H54 (cell line): Measurements from ENCODE around the gene AKR7A3.
"Not testable (repeated sequence)": the region's sequence is repeated elsewhere in the genome, so short reads cannot be mapped to it uniquely, and the experiment has no call there.

Source experiments
- DNase-seq: peaks from one replicate; pipeline ENCODE4 v3.0.0; 2011; ENCODE audit warnings: low spot score, mixed read lengths; ENCODE audit not compliant: insufficient read length
- FAIRE-seq: peaks from 3 replicates; lab custom pipeline; 2011; peaks lifted over from hg19 to GRCh38; lab: Jason Lieb, UNC
- POLR2A ChIP-seq: IDR thresholded peaks from 2 replicates; pipeline ENCODE4 v1.6.1; 2011; ENCODE audit warnings: low read depth, mild to moderate bottlenecking, low read length

The AKR7A3 gene

GRCh38 chr1:19312782-19313635 lies 24.4 kb upstream of the AKR7A3 start:
- no peak for TF ChIP-seq POLR2A
- DNase-seq (no peak), FAIRE-seq (no peak)

GRCh38 chr1:19311931-19312781 lies 23.6 kb upstream of the AKR7A3 start, which contains the start of the genes AKR7A2 and SLC66A1:
AKR7A2 (minus strand) TSS chr1:19312144; CDS start chr1:19312124, 20 bp downstream.
SLC66A1 (plus strand) TSS chr1:19312326; CDS start chr1:19317678, 5,352 bp downstream.
- DNase-seq (peak; percentile 85), FAIRE-seq (no peak)
- TF ChIP-seq POLR2A = peak; percentile 83

- no peak for TF ChIP-seq POLR2A
- FAIRE-seq = no peak
- DNase-seq = peak; percentile 23
Measured at GRCh38 chr1:19311503-19311930, 22.9 kb upstream of the AKR7A3 start.

DNA sequence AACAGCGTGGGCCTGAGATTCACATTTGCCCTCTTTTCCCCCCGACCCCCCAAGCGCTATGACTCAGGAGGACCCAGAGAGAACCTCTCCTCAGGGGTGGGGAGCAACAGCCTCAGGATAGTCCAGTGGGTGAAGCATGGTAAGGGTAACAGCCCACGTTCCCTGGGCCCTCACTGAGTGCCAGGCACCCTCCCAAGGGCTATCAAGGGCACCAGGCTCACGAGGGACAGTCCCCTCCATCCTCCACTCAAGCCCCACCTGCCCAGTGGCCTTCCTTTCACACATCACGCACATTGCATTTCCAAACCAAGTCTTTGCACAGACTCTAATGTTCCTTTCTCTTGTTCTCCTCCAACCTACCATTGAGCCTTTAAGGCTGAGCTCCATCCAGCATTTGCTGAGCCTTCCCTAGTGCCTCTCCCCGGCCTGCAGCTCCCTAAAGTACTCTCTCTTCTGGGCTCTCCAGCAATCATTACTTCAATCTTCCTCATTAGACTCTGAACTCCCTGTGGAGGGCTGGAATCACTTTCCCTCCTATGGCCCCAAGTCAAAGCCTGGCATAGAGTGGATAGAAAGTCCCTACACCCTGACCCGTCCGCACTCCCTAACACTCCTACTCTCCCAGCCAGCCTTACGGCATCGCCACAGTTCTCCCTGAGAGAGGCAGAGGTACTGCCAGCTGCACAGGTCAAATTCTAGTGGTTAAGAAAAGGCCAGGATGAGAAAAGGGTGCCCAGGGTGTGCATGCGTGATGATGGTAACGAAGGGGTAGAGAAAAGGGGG lies 22.3 kb upstream of the AKR7A3 start:
- no peak for FAIRE-seq
- TF ChIP-seq POLR2A = no peak
- no peak for DNase-seq

DNA sequence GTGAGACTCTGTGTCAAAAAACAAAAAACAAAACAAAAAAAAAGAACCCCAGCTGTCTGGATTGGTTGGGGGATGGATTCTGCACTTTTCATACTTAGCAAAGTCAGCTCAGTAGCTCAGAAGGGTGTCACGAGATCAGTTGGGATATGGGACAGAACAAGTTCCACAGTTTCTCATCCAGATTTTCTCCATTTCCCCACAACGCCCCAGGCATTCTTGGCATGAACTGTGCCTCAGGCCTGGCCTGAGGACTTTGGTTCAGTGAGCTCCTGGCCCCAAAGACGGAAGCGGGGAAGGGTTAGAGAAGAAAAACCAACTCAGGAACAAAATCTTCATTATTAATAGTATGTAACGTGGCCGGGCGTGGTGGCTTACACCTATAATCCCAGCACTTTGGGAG lies 21.5 kb upstream of the AKR7A3 start:
- DNase-seq (no peak), FAIRE-seq (no peak)
- no peak for TF ChIP-seq POLR2A

GRCh38 chr1:19309123-19309813 lies 20.7 kb upstream of the AKR7A3 start:
- DNase-seq (peak; percentile 54), FAIRE-seq (no peak)
- TF ChIP-seq POLR2A = no peak

GRCh38 chr1:19308509-19308907 lies 19.9 kb upstream of the AKR7A3 start:
- DNase-seq (no peak), FAIRE-seq (no peak)
- no peak for TF ChIP-seq POLR2A

GRCh38 chr1:19307794-19308508 lies 19.4 kb upstream of the AKR7A3 start:
- no peak for FAIRE-seq
- TF ChIP-seq POLR2A = no peak
- DNase-seq = no peak

GRCh38 chr1:19306941-19307340 lies 18.4 kb upstream of the AKR7A3 start:
- DNase-seq = no peak
- no peak for FAIRE-seq
- no peak for TF ChIP-seq POLR2A

DNA sequence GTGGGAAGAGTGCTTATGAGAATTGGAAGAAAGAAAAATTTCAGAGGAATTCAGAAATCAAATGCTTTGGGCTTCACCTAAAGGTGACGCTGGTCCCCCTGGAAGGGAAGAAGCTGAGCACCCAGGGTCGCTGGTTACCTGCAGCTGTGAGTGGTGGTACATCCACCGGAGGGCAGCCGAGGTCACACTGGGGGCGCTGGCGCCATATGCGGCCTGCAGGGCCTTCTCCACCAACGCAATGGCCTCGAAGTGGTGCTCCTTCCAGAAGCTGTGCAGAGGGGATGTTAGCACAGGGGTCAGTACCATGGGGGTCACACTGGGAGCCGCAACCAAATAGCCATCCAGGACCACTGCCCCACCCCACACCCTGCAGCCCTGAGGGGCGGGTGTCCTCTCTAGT lies 17.3 kb upstream of the AKR7A3 start:
- DNase-seq (no peak), FAIRE-seq (no peak)
- no peak for TF ChIP-seq POLR2A

DNA sequence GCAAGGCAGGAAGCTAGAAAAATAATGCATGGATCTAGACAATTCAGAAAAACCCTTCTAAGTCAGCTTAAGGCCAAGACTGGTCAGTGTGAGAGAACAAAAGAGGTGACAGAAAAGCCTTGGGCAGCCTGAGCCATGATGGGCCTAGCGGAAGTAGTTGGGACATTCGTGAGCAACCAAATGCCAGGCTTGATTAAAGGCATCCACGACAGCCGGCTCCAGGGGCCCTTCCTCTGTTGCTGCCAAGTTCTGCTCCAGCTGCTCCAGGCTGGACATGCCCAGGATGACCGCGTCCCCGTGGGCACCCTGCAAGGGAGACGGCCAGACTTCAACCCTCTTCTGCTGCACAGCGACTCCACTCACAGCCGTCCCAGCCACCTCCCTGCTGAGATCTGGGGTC lies 15.5 kb upstream of the AKR7A3 start:
- not testable (repeated sequence) for DNase-seq, FAIRE-seq

- TF ChIP-seq POLR2A = no peak
- DNase-seq (no peak), FAIRE-seq (no peak)
Measured at GRCh38 chr1:19300211-19300610, 11.6 kb upstream of the AKR7A3 start.

DNA sequence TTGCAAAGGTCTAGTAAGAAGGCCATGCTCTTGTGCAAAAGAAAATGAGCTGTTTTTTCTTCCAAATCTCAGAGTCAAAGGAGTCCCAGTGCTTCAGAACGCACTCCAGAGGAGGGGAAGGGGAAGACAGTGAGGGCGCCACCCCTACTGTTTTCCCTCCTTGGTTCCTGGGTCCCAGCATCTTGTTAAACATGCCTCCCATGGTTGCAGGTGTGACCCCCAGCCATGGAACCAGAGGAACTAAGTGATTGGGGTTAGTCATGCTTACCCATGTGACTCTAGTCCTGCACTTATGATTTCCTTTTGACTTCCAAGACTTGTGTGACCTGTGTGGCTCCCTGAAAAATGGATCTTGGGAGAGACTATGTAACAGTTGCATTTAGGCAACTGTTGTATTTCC lies 6.1 kb upstream of the AKR7A3 start:
- FAIRE-seq (no peak), DNase-seq (no peak)
- TF ChIP-seq POLR2A = no peak
